Measurements from ENCODE around the gene TBC1D4.

GRCh38 chr13:75255653-75256052 is 226.3 kb downstream of the TBC1D4 start:
- TF ChIP-seq EZH2 (IDR thresholded peaks at IDR 0.05; ENCODE audit: low read length, missing control alignments) = no peak
- no peak for TF ChIP-seq CTCF (conservative IDR thresholded peaks at IDR 0.05 in 1 of 2, IDR thresholded peaks at IDR 0.05 in 1 of 2; ENCODE audit: low read depth in 1 of 2, low read length in 2 of 2)

Measured in fibroblast of lung (primary cell).